Immature natural killer cell (primary cell): ENCODE results near the gene ARR3. TPM values are rescaled to one million over a fixed set of nuclear protein-coding genes. Genes with fewer than 3 reads are reported as not detected.
"Not testable (repeated sequence)": the region's sequence is repeated elsewhere in the genome, so short reads cannot be mapped to it uniquely, and the experiment has no call there.

Source experiments
- DNase-seq, 3 donors: peaks; one replicate each; pipeline ENCODE4 v3.0.0; 2022; ENCODE audit warnings: mixed read lengths in 1 of 3
- H3K27ac Mint-ChIP-seq, 6 donors: one replicate each; pipeline ENCODE4 v1.8.0; 2020; ENCODE audit warnings: mixed read lengths in 6 of 6, mild to moderate bottlenecking in 5 of 6, inconsistent platforms in 4 of 6, moderate library complexity in 3 of 6
- H3K27me3 Mint-ChIP-seq, 3 donors: one replicate each; pipeline ENCODE4 v1.8.0; 2020 to 2021; ENCODE audit warnings: low read depth in 3 of 3, mild to moderate bottlenecking in 3 of 3, mixed read lengths in 3 of 3, moderate library complexity in 3 of 3, inconsistent platforms in 1 of 3
- H3K36me3 Mint-ChIP-seq, 3 donors: one replicate each; pipeline ENCODE4 v1.8.0; 2020; ENCODE audit warnings: mixed read lengths in 3 of 3, inconsistent platforms in 2 of 3, mild to moderate bottlenecking in 2 of 3
- H3K4me1 Mint-ChIP-seq, 2 donors: one replicate each; pipeline ENCODE4 v1.8.0; 2020; ENCODE audit warnings: inconsistent platforms in 2 of 2, mild to moderate bottlenecking in 2 of 2, mixed read lengths in 2 of 2, moderate library complexity in 1 of 2
- H3K4me3 Mint-ChIP-seq, 5 donors: one replicate each; pipeline ENCODE4 v1.8.0; 2020; ENCODE audit warnings: mild to moderate bottlenecking in 5 of 5, mixed read lengths in 5 of 5, inconsistent platforms in 3 of 5, moderate library complexity in 3 of 5
- H3K9me3 Mint-ChIP-seq, 6 donors: one replicate each; pipeline ENCODE4 v1.8.0; 2020; ENCODE audit warnings: mild to moderate bottlenecking in 6 of 6, mixed read lengths in 6 of 6, inconsistent platforms in 4 of 6, moderate library complexity in 3 of 6
- polyA plus RNA-seq, 3 donors: library from polyadenylated mRNA; unstranded; fragments of 300-500 nt; fragmentation: Illumina TruSeq; gene quantifications; one replicate each; pipeline ENCODE4 v1.2.3, GENCODE V29; 2021

Gene ARR3
- polyA plus RNA-seq, 3 donors from 2014 or later = not detected

DNA sequence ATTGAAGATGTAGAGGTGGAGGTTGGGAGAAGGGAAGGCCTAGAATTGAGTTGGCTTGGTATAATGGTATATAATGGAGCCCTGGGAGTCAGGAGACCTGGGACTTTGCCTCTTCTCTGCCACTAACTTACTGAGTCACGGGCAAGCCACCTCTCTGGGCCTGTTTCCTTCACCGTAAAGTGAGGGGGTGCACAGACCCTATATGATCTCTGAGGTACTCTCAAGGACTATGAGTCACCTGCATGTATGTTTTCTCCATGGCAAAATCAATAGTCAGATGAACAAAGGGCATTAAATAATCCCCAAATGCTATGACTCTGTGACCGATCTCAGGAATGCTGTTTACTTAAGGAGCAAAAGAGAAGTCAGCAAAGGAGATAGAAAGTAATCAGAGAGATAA is 13.2 kb upstream of the ARR3 start:
- Mint-ChIP-seq H3K9me3 (no peaks in the 10 kb centered on the region), H3K36me3 (peaks cover 0 to 14% (median 2%) of the 10 kb centered on the region in 3 donors), H3K4me1 (no peaks in the 10 kb centered on the region), H3K27me3 (peaks cover 0 to 4% (median 2%) of the 10 kb centered on the region in 3 donors), H3K4me3 (no peak overlapping the region), H3K27ac (no peak overlapping the region)
- DNase-seq = no peak

- no peak overlapping the region for H3K4me3 Mint-ChIP-seq
- no peaks in the 10 kb centered on the region for H3K4me1 Mint-ChIP-seq
- DNase-seq = no peak
- peaks cover 0 to 14% (median 2%) of the 10 kb centered on the region in 3 donors for H3K36me3 Mint-ChIP-seq
- no peaks in the 10 kb centered on the region for H3K9me3 Mint-ChIP-seq
- H3K27ac Mint-ChIP-seq = no peak overlapping the region
- H3K27me3 Mint-ChIP-seq = peaks cover 0 to 4% (median 2%) of the 10 kb centered on the region in 3 donors
Measured at GRCh38 chrX:70255452-70255851, 12.7 kb upstream of the ARR3 start.

DNA sequence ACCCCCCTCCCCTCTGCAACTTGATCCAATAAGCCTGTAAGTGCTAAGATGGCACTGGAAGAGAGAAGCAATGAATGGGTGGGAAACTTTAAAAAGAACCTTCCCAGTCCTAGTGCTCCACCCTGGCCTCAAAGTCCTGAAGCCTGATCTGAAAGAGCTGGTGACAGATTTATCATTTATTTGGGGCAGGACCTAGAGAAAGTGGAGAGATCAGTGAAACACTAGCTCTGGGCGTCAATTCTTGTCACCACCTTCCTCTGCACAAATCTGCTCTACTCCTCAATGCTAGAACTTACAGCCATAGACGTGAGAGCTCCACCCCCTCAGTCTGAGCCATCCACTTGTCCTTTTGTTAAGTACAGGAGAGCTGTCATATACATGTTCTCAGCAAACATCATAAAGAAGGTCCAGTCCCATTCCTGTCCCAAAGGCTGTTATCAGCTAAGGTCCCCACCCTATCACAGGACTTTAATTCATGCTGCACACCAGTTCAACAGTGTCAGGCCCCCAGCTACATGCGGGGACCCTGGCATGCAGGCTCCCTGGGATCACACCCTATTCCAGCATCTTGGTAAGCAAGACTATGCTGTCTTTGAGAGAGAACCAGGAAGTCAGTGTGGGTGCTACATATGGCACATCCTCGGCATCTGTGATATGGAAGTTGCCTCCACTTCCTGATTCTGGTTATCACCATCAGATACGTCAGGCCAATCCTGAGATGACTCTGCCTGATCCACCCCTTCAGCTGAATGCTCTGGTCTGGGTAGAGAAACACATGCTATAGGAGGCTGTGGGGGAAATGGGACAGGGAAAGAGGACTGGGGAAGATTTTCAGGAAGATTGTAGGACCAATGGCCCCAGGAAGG is 10.5 kb upstream of the ARR3 start:
- peaks cover 0 to 4% (median 2%) of the 10 kb centered on the region in 3 donors for H3K27me3 Mint-ChIP-seq
- H3K4me1 Mint-ChIP-seq = no peaks in the 10 kb centered on the region
- H3K9me3 Mint-ChIP-seq = no peaks in the 10 kb centered on the region
- H3K27ac Mint-ChIP-seq = no peak overlapping the region
- H3K4me3 Mint-ChIP-seq = no peak overlapping the region
- DNase-seq = no peak
- peaks cover 0 to 18% (median 0%) of the 10 kb centered on the region in 3 donors for H3K36me3 Mint-ChIP-seq

DNA sequence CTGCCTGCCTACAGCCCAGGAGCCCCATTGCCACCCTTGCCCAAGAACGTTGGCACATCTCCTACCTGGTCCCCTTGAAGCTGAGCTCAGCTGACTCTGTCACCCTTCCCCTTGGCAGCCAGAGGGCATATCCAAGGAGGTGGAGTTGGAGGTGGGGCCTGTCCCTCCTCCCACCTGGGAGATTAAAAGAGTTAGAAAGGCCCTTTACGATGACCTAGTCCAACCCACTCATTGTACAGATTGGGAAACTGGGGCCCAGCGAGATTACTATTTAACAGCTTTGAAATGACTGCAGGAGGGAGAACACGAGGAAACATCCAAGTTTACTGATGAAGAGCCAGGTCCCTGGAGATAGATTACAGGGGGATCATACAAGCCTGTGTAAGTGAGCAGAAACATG is 8.0 kb upstream of the ARR3 start, which contains the start of gene P2RY4:
Gene P2RY4, minus strand, starts transcription at position 101 of the 400 bp plus-strand sequence. CDS start 580 bp downstream, outside the sequence.
- no peaks in the 10 kb centered on the region for H3K9me3 Mint-ChIP-seq

DNA sequence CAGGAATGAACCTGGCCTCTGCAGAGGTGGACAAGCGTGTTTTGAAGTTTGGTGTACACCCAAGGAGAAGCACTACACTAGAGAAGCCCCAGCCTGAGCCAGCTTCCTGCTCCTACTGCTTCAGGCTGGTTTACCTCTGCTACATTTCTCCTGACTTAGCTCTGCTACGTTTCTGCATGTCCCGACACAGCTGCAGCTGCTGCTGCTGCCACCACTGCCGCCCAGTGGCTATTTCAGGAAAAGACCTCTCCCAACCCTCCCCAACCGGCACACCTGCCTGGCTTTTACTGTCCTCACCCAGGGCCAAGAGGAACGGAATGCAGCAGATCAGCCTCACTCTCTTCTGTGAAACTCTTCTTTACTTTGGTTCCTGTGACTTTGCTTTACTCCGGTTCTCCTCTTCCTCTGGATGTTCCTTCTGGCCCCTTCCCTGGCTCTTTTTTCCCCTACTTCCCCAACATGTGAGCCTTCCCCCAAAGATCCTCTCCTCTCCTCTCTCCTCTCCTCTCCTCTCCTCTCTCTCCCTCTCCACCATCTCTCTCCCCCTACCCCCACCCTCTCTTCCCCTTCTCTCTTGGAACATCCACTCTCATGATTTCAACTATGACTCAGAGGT is 5.1 kb upstream of the ARR3 start:
- Mint-ChIP-seq H3K36me3 (peaks cover 0 to 5% (median 0%) of the 10 kb centered on the region in 3 donors), H3K4me1 (no peaks in the 10 kb centered on the region), H3K4me3 (no peak overlapping the region), H3K27me3 (peaks cover 0 to 8% (median 2%) of the 10 kb centered on the region in 3 donors), H3K9me3 (no peaks in the 10 kb centered on the region), H3K27ac (no peak overlapping the region)
- no peak for DNase-seq

More for the DNA sequence above, 8.0 kb upstream of the ARR3 start, which contains the start of gene P2RY4:
- Mint-ChIP-seq H3K4me3 (no peak within 1 kb of the TSS), H3K36me3 (peaks cover 0 to 5% (median 0%) of the 10 kb centered on the region in 3 donors), H3K4me1 (no peaks in the 10 kb centered on the region), H3K27ac (no peak within 1 kb of the TSS), H3K27me3 (peaks cover 0 to 6% (median 0%) of the 10 kb centered on the region in 3 donors)
- DNase-seq = no peak

DNA sequence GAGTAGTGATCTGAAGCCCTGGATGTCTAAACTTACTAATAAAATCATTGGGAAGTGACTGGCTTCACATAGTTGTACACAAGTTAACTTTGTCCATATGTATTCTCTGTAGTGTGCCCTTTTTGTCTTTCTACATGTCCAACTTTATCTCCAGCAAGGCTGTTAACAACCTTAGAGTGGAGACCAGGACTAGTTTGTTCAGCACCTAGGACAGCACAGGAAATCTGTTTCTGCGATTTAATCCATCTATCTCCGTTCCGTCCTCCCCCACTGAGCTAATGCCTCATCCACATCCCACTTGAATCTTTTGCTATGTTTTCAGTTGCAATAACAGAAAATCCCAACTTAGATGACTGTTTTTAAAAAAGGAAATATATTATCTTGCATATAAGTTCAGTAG is 3.4 kb upstream of the ARR3 start:
- Mint-ChIP-seq H3K27ac (no peak overlapping the region), H3K27me3 (peaks cover 0 to 6% (median 2%) of the 10 kb centered on the region in 3 donors)

GRCh38 chrX:70274029-70274428 is 5.9 kb downstream of the ARR3 start:
- not testable (repeated sequence) for H3K36me3 Mint-ChIP-seq, H3K27me3 Mint-ChIP-seq, H3K4me1 Mint-ChIP-seq, H3K4me3 Mint-ChIP-seq, H3K9me3 Mint-ChIP-seq, DNase-seq, H3K27ac Mint-ChIP-seq

More for the DNA sequence above, 3.4 kb upstream of the ARR3 start:
- Mint-ChIP-seq H3K36me3 (peaks cover 0 to 5% (median 0%) of the 10 kb centered on the region in 3 donors), H3K4me1 (no peaks in the 10 kb centered on the region), H3K9me3 (no peaks in the 10 kb centered on the region), H3K4me3 (no peak overlapping the region)
- DNase-seq = no peak

DNA sequence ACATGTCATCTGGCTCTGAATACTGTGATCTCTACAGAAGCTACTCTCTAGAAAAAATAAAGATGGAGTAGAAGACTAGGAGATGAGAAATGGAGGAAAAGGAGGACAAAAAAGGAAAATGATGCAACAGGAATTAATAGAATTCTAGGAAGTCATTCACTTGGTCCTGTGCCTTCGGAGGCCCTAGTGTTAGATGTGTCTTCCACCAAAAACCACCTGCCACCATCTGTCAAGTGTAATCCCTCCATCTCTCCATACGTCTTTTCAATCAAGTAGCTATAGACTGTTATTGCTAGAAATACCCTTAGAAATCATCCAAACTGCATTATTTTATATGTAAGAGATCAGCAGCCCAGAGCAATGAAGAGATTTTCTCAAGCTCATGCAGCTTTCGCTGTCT is 10.9 kb downstream of the ARR3 start:
- H3K4me1 Mint-ChIP-seq = no peaks in the 10 kb centered on the region
- no peak for DNase-seq
- no peak overlapping the region for H3K4me3 Mint-ChIP-seq
- H3K27ac Mint-ChIP-seq = no peak overlapping the region
- H3K36me3 Mint-ChIP-seq = peaks cover 0 to 12% (median 5%) of the 10 kb centered on the region in 3 donors
- no peaks in the 10 kb centered on the region for H3K9me3 Mint-ChIP-seq
- peaks cover 0 to 5% (median 2%) of the 10 kb centered on the region in 3 donors for H3K27me3 Mint-ChIP-seq

GRCh38 chrX:70280573-70280972 is 12.4 kb downstream of the ARR3 start:
- Mint-ChIP-seq H3K27me3 (peaks cover 0 to 5% (median 2%) of the 10 kb centered on the region in 3 donors), H3K9me3 (no peaks in the 10 kb centered on the region), H3K36me3 (peaks cover 0 to 18% (median 10%) of the 10 kb centered on the region in 3 donors), H3K4me3 (no peak overlapping the region), H3K4me1 (peaks cover 0 to 7% of the 10 kb centered on the region in 2 donors), H3K27ac (no peak overlapping the region)
- no peak for DNase-seq

DNA sequence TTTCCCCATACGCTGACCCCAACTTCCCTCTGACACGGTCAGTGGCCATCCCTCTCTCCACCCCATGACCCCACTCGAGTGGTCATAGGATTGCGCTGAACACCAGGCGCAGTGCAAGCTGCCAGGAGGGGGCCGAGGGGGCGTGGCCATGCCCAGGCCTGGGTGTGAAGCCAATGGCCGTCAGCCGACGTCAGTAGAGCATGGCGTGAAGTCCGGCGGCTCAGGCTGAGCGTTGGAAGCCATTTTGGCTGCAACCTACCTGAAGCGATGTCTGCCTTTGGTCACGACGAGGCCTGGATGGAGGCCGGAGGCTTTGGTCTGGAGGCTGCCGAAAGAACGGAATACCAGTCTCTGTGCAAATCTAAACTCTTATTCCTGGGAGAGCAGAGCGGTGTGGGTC is 13.8 kb downstream of the ARR3 start, which contains the start of gene RAB41:
Gene RAB41, plus strand, starts transcription at position 222 of the 400 bp plus-strand sequence. Its CDS starts 46 bp downstream, at position 268.
- no peak within 1 kb of the TSS for H3K27ac Mint-ChIP-seq
- peaks cover 0 to 7% of the 10 kb centered on the region in 2 donors for H3K4me1 Mint-ChIP-seq
- no peak for DNase-seq
- H3K27me3 Mint-ChIP-seq = peaks cover 0 to 2% (median 0%) of the 10 kb centered on the region in 3 donors
- H3K9me3 Mint-ChIP-seq = no peaks in the 10 kb centered on the region
- H3K36me3 Mint-ChIP-seq = peaks cover 0 to 24% (median 15%) of the 10 kb centered on the region in 3 donors
- H3K4me3 Mint-ChIP-seq = no peak within 1 kb of the TSS

- DNase-seq = no peak
- Mint-ChIP-seq H3K4me3 (peak overlapping the region; percentile 84 to 90 (median 87)), H3K27ac (peak overlapping the region; percentile 81 to 92 (median 86)), H3K9me3 (no peaks in the 10 kb centered on the region), H3K27me3 (peaks cover 0 to 5% (median 2%) of the 10 kb centered on the region in 3 donors), H3K36me3 (peaks cover 0 to 13% (median 11%) of the 10 kb centered on the region in 3 donors), H3K4me1 (peaks cover 21 to 26% of the 10 kb centered on the region in 2 donors)
Measured at GRCh38 chrX:70289168-70289792, 21.1 kb downstream of the ARR3 start.

DNA sequence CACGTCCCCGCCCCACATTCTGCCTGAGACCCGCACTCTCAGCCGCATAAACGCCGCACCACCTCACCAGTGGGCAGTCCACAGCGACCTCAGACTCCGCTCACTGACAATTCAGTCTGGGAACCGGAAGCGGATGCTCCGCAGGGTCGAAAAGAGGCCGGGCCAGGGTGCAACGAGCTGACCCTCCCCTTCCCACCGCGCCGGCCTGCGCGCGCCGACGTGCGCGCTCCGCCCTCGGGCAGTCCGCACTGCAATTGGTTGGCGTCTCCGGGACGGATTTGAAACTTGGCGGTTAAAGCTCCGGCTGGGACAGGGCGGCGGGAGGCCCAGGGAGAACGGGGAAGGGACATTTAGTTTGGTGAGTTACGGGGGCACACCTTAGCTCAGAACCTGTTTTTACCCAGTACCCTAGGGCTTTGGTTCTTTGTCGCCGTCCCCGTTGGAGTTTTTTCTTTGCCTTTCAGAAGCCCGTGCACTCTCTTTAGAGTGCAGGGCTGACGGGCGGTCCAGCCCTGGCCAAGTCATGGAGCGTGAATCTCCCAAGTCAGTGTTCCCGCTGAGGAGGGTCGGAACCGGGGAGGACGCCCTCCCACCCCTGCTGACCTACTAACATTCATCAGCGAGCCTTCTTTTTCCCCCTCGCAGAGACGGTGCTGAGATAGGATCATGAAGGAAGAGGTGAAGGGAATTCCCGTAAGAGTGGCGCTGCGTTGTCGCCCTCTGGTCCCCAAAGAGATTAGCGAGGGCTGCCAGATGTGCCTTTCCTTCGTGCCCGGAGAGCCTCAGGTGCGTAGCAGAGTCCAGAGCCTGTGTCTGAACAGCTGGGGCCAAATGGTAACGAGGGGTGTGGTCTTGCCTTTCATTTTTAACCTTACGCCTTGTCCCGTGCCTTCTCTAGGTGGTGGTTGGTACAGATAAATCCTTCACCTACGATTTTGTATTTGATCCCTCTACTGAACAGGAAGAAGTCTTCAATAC is 21.9 kb downstream of the ARR3 start, which contains the start of the genes KIF4A and PDZD11:
Gene KIF4A, plus strand, starts transcription at position 312 of the 978 bp plus-strand sequence. Its CDS starts 355 bp downstream, at position 667.
Gene PDZD11, minus strand, starts transcription at position 135 of the 978 bp plus-strand sequence. CDS start 586 bp downstream, outside the sequence.
- Mint-ChIP-seq H3K4me1 (peaks cover 21 to 22% of the 10 kb centered on the region in 2 donors), H3K4me3 (peak within 1 kb of the TSS; percentile 84 to 90 (median 87)), H3K27me3 (peaks cover 0 to 5% (median 2%) of the 10 kb centered on the region in 3 donors), H3K9me3 (no peaks in the 10 kb centered on the region), H3K36me3 (peaks cover 0 to 10% (median 5%) of the 10 kb centered on the region in 3 donors), H3K27ac (peak within 1 kb of the TSS; percentile 81 to 92 (median 86))
- DNase-seq = peak; percentile 80 to 84 (median 83)
